HFFc6 (cell line): ENCODE results near the gene SLC17A5. TPM values are rescaled to one million over a fixed set of nuclear protein-coding genes. Genes with fewer than 3 reads are reported as not detected.
"Not testable (repeated sequence)": the region's sequence is repeated elsewhere in the genome, so short reads cannot be mapped to it uniquely, and the experiment has no call there.

Source experiments
- DNase-seq: peaks from one replicate; pipeline ENCODE4 v3.0.0-alpha.2; 2018
- H3K27ac Mint-ChIP-seq: 2 replicates; pipeline ENCODE4 v1.8.0; 2020; ENCODE audit warnings: mild to moderate bottlenecking, mixed read lengths
- H3K27me3 Mint-ChIP-seq: 2 replicates; pipeline ENCODE4 v1.8.0; 2021; ENCODE audit warnings: mild to moderate bottlenecking, moderate library complexity, mixed read lengths; ENCODE audit not compliant: insufficient read depth
- H3K36me3 Mint-ChIP-seq: 2 replicates; pipeline ENCODE4 v1.8.0; 2021; ENCODE audit warnings: low read depth, mixed read lengths
- H3K4me1 Mint-ChIP-seq: 2 replicates; pipeline ENCODE4 v1.8.0; 2020; ENCODE audit warnings: low read depth, mixed read lengths
- H3K4me3 Mint-ChIP-seq: 2 replicates; pipeline ENCODE4 v1.8.0; 2020; ENCODE audit warnings: mild to moderate bottlenecking, moderate library complexity, mixed read lengths
- H3K9me3 Mint-ChIP-seq: 2 replicates; pipeline ENCODE4 v1.8.0; 2020; ENCODE audit warnings: mild to moderate bottlenecking, mixed read lengths
- total RNA-seq, 6 experiments: library from RNA; stranded (reverse); fragmentation: NEBNext Ultra II Directional; extraction: Animal tissue kit (Norgen Biotek cat#: 25700); gene quantifications; 2 replicates in 1 of 6; 3 replicates in 5 of 6; pipeline ENCODE4 v1.2.3, GENCODE V29; 2021
- TF ChIP-seq, protein P1 (sequence below): fragments of 200-600 bp; sonication (generic); IDR thresholded peaks from 2 replicates; pipeline ENCODE4 v1.5.0; 2021; ENCODE audit warnings: antibody characterized with exemption, mild to moderate bottlenecking

Gene SLC17A5
- total RNA-seq, 6 experiments from 2014 or later = 20.4 to 29.9 (median 26.8) TPM

DNA sequence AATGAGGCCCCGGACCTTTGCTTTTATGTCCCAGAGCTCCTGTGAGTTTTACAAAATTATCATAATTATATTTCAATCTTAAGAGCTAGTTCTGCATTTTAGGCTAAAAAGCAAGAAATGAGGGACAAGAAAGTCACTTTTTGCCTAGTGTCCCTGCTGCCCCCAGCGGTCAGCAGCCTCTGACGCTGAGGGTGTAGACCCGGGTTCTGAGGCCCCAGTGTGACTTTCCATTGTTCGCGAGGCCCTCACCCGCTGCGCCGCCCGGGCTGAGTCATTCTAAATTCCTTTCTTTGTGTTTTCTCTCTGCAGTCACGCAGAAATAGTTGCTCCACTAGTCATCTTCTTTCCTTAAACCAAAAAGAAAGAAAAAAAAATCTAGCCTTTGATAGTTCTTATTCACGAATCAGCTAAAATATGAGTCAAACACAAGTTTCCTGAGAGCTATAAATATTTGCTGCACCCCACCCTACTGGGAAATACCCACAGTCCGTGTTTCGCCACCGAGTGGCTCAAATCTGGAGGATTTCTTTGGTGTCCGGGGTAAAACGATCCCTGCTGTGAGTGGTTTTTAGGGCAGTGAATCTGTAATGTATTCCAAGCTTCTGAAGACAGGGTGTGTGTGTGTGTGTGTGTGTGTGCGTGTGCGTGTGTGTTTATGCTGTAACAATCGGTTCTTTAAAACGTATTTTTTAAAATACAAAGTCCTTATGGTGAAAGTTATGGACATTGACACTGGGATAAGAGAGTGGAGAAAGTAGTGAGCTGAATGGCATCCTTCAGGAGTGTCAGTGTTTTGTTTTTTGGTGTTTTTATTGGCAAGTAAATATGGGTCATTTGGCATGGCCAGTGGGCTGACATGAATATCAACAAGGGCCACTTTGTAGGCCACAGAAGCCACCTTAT lies 73.3 kb downstream of the SLC17A5 start:
- H3K27ac Mint-ChIP-seq = peak overlapping the region; percentile 98
- H3K4me3 Mint-ChIP-seq = peak overlapping the region; percentile 91
- peaks cover 13% of the 10 kb centered on the region for H3K9me3 Mint-ChIP-seq
- peaks cover 4% of the 10 kb centered on the region; the same call in 1 of the 2 replicates for H3K27me3 Mint-ChIP-seq
- TF ChIP-seq, protein P1, sequence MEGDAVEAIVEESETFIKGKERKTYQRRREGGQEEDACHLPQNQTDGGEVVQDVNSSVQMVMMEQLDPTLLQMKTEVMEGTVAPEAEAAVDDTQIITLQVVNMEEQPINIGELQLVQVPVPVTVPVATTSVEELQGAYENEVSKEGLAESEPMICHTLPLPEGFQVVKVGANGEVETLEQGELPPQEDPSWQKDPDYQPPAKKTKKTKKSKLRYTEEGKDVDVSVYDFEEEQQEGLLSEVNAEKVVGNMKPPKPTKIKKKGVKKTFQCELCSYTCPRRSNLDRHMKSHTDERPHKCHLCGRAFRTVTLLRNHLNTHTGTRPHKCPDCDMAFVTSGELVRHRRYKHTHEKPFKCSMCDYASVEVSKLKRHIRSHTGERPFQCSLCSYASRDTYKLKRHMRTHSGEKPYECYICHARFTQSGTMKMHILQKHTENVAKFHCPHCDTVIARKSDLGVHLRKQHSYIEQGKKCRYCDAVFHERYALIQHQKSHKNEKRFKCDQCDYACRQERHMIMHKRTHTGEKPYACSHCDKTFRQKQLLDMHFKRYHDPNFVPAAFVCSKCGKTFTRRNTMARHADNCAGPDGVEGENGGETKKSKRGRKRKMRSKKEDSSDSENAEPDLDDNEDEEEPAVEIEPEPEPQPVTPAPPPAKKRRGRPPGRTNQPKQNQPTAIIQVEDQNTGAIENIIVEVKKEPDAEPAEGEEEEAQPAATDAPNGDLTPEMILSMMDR = peak; percentile 77
- H3K36me3 Mint-ChIP-seq = peaks cover 9% of the 10 kb centered on the region; the same call in 1 of the 2 replicates
- H3K4me1 Mint-ChIP-seq = peaks cover 49% of the 10 kb centered on the region
- peak; percentile 97 for DNase-seq

DNA sequence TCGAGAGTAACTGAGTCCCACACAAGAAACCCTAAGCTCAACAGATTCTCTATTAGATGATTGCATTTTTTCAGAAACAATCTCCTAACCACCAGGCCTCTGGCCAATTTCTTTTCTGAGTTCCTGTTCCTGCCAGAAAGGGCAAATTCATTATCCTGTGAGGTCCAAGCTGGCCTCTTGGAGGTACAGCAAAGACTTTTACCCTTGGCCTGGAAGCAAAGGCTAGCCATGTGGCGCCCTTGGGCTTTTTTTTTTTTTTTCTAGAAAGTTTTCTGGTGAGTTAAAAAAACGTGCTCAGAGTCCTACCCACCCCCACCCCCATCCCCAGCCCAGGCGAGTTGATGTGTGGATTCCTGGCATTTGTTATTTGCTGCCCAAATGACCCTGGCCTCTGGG lies 73.9 kb downstream of the SLC17A5 start:
- peak; percentile 85 for DNase-seq
- peaks cover 43% of the 10 kb centered on the region for H3K4me1 Mint-ChIP-seq
- peaks cover 4% of the 10 kb centered on the region; the same call in 1 of the 2 replicates for H3K27me3 Mint-ChIP-seq
- peak overlapping the region; percentile 91 for H3K4me3 Mint-ChIP-seq
- TF ChIP-seq, protein P1 = no peak
- H3K27ac Mint-ChIP-seq = peak overlapping the region; percentile 98
- H3K36me3 Mint-ChIP-seq = peaks cover 9% of the 10 kb centered on the region; the same call in 1 of the 2 replicates
- H3K9me3 Mint-ChIP-seq = peaks cover 13% of the 10 kb centered on the region

DNA sequence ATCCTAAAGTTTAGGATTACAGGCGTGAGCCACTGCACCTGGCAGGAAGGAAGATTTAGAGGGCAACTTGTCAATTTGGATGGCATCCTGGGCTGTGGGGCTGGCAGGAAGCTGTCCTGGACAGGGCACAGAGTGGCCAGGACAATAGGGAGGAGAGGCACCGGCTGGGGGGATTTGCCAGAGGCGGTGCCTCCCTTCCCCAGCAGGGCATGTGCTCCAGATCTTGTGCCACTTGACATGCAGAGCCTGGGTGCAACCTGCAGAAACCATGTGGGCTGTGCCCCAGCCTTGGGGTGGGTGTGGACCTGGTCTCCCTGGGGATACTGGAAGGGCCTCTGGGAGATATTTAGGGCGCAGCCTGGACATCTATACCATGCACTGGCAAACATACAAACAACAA lies 74.4 kb downstream of the SLC17A5 start:
- Mint-ChIP-seq H3K4me3 (peak overlapping the region; percentile 91), H3K27me3 (peaks cover 4% of the 10 kb centered on the region; the same call in 1 of the 2 replicates), H3K9me3 (peaks cover 13% of the 10 kb centered on the region), H3K4me1 (peaks cover 42% of the 10 kb centered on the region), H3K36me3 (peaks cover 9% of the 10 kb centered on the region; the same call in 1 of the 2 replicates), H3K27ac (peak overlapping the region; percentile 98)
- no peak for DNase-seq
- TF ChIP-seq, protein P1 = no peak

DNA sequence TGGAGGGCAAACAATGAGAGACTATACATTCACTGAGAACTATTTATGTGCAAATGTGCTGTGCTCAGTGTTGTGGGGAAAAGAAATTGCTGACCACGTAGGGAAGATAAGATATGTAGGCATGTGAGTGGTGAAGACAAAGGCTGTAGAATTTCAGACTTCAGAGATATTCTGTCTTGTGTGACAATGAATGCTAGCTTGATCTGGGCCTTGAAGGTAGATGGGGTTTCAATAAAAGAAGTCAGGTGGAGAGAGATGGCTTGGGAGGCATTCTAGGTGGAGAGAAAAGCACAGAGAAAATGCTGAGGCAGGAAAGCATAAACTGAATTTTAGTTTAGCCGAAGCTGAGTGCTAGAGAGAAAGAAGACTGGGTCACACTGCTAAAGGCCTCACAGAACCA lies 76.1 kb downstream of the SLC17A5 start:
- H3K9me3 Mint-ChIP-seq = peaks cover 13% of the 10 kb centered on the region
- peaks cover 4% of the 10 kb centered on the region; the same call in 1 of the 2 replicates for H3K27me3 Mint-ChIP-seq
- TF ChIP-seq, protein P1 = no peak
- no peak overlapping the region for H3K4me3 Mint-ChIP-seq
- DNase-seq = no peak
- H3K36me3 Mint-ChIP-seq = peaks cover 9% of the 10 kb centered on the region; the same call in 1 of the 2 replicates
- H3K27ac Mint-ChIP-seq = peak overlapping the region; percentile 5; the same call in 1 of the 2 replicates
- peaks cover 42% of the 10 kb centered on the region for H3K4me1 Mint-ChIP-seq

DNA sequence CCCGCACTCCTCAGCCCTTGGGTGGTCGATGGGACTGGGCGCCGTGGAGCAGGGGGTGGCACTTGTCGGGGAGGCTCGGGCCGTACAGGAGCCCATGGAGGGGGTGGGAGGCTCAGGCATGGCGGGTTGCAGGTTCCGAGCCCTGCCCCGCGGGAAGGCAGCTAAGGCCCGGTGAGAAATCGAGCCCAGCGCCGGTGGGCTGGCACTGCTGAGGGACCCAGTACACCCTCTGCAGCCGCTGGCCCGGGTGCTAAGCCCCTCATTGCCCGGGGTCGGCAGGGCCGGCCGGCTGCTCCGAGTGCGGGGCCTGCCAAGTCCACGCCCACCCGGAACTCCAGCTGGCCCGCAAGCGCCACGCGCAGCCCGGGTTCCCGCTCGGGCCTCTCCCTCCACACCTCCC lies 81.3 kb downstream of the SLC17A5 start:
- H3K27me3 Mint-ChIP-seq, H3K4me1 Mint-ChIP-seq, H3K4me3 Mint-ChIP-seq, H3K36me3 Mint-ChIP-seq, DNase-seq, H3K9me3 Mint-ChIP-seq, H3K27ac Mint-ChIP-seq: not testable (repeated sequence)

DNA sequence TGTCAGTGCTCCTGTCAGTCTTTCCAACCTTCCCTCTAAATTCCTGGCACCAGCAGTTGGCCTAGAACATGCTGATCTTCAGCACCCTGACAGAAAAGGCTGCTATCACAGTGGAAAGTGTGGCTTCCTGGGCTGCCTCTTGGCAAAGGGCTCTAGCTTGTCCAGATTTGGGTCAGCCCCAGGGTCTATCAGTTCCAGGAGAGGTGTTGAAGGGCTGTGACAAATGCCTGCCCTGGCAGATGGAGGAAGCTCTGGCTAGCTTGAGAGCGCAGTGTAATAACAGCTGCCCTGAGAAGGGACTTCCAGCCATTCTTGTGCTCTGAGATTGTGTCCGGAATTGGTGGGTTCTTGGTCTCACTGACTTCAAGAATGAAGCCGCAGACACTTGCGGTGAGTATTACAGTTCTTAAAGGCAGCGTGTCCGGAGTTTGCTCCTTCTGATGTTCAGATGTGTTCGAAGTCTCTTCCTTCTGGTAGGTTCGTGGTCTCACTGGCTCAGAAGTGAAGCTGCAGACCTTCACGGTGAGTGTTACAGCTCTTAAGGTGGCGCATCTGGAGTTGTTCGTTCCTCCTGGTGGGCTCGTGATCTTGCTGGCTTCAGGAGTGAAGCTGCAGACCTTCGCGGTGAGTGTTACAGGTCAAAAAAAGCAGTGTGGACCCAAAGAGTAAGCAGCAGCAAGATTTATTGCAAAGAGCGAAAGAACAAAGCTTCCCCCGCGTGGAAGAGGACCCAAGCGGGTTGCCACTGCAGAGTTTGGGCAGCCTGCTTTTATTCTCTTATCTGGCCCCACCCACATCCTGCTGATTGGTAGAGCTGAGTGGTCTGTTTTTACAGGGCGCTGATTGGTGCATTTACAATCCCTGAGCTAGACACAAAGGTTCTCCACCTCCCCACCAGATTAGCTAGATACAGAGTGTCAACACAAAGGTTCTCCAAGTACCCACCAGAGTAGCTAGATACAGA lies 82.3 kb downstream of the SLC17A5 start:
- not testable (repeated sequence) for H3K27me3 Mint-ChIP-seq, DNase-seq, H3K9me3 Mint-ChIP-seq, H3K27ac Mint-ChIP-seq, H3K36me3 Mint-ChIP-seq, H3K4me3 Mint-ChIP-seq
- H3K4me1 Mint-ChIP-seq = peaks cover 16% of the 10 kb centered on the region
